NCI-H510A (cell line): ENCODE measurements around the gene BUD13.

ENCODE experiments used
- DNase-seq: peaks from one replicate; lab custom pipeline; 2025; lab: John Stamatoyannopoulos, UW

The BUD13 gene

DNA sequence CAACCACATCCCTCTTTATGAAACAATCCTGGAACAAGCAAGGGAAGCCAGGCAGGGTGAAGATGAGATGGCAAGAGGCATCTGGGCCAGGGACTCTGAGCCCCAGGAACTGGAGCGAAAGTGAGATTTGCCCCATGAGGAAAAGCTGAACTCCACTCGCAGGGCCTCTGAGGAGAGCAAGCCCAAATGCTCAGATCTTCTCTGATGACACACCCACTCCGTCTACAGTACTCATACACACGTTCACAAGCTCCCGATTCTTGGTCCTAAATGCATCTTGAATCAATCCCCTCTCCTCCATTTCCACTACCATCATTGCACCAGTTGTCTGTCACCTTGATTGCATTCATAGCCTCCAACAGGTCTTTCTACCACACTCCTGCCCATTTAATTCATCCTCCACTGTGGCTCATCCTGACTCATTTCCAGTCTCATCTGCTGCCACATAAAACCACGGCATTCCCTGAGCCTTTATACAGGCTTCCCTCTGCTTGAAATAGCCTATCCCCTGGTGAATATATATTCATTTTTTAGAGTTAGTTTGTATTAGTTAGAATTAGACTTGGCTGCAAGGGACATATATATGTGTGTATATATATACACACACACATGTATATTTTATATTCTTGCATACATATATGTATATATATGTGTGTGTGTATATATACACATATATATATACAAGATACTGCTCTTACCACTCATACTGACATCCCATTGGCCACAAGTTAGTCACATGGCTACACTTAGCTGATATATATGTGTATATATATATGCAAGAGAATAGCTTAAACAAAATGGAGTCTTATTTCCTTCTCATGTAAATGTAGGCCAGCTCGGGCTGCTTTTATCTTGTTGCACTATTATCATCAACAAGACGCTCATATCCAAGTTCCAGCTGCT lies 20.3 kb upstream of the BUD13 start:
- no peak for DNase-seq

- DNase-seq, result no peak
Measured at GRCh38 chr11:116792144-116792868, 19.5 kb upstream of the BUD13 start.

DNA sequence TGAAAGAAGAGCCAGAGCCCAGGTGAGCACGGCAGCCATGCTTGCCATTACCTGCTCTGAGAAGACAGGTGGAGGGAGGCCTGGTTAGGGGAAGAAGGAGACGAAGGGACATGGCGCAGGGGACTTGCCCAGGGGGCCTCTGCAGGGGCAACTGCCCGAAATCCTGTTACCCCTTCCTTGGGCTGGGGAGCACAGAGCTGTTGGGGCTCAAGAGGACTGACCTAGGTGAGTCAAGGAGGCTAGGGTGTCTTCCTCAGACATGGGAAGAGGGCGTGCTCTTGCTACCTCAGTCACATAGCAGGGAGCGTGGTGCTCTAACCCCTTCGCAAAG lies 19.0 kb upstream of the BUD13 start, which contains the start of gene APOA5:
TSS of gene APOA5 (minus strand) at position 67 of the 331 bp plus-strand sequence. CDS start at position 48, 19 bp downstream.
- no peak for DNase-seq

GRCh38 chr11:116791002-116791812 lies 18.4 kb upstream of the BUD13 start:
- peak; percentile 12 for DNase-seq

DNA sequence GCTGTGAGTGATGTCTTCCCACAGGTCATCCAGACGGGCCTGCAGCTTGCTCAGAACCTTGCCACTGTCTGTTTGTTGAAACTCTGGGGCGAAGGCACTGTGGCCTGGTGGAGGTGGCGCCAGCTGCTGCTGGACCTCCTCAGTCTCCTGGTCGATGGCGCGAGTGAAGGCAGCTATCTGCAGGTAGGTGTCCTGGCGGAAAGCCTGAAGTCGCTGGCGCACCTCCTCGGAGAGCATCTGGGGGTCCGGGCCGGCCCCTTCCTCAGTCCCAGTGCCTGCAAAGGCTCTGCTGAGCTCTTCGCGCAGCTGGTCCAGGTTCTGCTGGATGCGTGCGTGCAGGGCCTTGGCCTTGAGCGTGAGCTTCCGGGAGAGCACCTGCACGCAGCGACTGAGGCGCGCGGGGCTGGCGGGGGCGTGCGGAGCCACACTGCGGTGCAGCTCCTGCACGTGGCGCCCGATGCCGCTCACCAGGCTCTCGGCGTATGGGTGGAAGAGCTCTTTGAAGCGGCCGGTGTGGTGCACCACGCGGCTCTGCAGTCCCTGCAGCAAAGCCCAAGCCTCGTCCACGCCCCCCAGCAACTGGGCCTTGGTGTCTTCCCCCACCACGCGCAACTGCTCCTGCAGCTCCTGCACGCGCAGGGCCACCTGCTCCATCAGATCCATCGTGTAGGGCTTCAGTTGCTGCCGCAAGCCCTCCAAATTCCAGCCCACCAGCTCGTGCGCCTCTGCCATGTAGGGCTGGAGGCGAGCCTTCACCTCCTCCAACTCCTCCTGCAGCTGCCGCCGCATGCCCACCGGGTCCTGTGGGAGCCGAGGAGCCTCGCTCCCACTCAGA lies 17.6 kb upstream of the BUD13 start:
- no peak for DNase-seq

- DNase-seq, result no peak
Measured at GRCh38 chr11:116788975-116789374, 16.2 kb upstream of the BUD13 start.

DNA sequence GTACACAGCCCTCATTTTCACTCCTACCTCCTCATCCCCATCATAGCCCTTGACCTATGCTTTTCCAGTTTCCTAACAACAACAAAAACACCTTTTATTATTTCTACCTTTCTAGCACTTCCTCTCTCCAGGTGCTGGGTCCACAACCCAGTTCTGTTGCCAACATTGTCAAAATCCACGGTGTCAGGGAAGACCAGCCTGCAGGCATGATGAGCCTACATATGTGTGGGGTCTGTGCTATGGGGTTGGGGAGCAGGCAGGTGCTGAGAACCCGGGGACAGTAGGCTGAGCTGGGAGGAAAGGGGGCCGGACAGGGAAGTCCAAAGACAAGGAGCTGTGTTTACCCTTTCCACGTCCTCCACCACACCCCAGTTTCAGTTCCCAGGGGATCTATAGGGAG lies 15.7 kb upstream of the BUD13 start:
- no peak for DNase-seq

- DNase-seq, result peak; percentile 39
Measured at GRCh38 chr11:116787786-116788486, 15.1 kb upstream of the BUD13 start, which contains the start of gene ZPR1. Gene ZPR1 (minus strand): TSS chr11:116788023. CDS start chr11:116787990, 33 bp downstream.

DNA sequence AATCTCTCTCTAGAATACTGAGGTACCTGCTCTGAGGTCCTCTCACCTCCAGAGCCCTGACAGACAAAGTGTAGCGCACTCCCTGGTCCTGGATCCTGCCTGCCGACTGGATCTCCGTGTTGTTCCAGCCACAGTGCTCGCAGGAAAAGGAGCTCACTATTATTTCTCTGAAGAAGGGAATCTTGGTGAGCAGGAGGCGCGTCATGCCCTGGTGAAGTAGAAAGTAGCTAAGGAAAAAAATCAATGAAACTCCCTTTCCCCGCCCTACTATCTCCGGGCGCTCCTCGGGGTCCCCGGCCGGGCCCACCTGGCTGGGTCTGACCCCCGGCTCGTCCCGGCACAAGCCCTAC lies 14.6 kb upstream of the BUD13 start:
- no peak for DNase-seq

DNA sequence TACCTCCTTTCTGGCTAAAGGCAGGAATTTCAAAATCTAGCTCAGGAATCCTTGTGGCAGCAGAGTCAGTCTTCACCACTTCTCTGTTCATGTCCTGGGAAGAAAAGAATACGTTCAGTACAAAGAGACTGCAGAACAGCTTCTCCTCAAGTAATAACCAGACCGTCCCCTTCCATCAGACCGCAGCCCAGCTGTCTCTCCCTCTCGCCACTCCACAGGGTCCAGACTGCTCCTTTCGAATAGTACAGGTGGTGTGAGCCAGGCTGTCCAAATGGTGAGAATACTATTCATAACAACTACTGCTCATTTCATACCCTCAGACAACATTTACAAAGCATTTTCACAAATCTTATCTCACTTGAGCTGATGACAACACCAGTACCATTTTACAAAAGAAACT lies 14.2 kb upstream of the BUD13 start:
- no peak for DNase-seq

GRCh38 chr11:116786326-116786725 lies 13.5 kb upstream of the BUD13 start:
- no peak for DNase-seq

- no peak for DNase-seq
Measured at GRCh38 chr11:116782728-116783127, 9.9 kb upstream of the BUD13 start.

DNA sequence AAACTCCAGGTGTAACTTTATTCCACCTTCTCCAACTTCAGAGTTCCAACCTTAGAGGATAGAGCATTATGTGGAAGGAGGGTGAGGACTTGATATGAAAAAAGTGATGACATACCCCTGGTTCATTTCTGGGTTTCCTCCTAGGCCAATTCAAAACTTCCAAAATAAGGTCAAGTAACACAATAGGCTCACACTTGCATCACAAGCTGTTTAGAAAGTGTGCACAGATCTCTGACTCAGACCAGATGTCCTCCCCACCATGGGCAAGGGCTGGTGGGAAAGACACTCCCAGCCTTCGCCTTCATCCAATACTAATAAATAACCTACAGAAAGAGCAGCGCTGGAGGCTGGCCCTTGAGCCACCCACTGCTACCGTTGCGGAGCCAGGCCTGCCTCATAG lies 5.8 kb upstream of the BUD13 start:
- DNase-seq, result no peak

- no peak for DNase-seq
Measured at GRCh38 chr11:116777056-116777455, 4.3 kb upstream of the BUD13 start.

- DNase-seq, result no peak
Measured at GRCh38 chr11:116776522-116776984, 3.8 kb upstream of the BUD13 start.

DNA sequence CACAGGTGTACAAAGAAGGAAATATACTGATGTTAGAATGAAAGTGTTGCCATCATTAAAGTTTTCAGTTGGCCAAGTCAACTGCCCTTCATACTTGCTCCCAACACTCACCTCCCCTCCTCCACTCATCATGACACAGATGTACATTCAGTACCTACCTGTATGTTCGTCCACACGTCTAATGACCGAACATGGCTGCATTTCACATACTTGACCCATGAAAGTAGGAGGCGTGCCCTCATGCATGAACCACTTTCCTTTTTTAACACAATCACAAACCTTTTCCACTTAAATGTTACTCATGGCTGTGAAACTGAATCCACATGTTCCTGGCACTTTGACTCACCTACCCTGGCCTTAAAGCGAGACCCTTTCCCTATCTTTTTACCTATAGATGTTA lies 3.2 kb upstream of the BUD13 start:
- no peak for DNase-seq

GRCh38 chr11:116774661-116775060 lies 1.9 kb upstream of the BUD13 start:
- DNase-seq, result no peak

- DNase-seq, result no peak
Measured at GRCh38 chr11:116773203-116774097, 663 bp upstream of the BUD13 start.

- DNase-seq, result no peak
Measured at GRCh38 chr11:116771935-116772334, 852 bp downstream of the BUD13 start.

DNA sequence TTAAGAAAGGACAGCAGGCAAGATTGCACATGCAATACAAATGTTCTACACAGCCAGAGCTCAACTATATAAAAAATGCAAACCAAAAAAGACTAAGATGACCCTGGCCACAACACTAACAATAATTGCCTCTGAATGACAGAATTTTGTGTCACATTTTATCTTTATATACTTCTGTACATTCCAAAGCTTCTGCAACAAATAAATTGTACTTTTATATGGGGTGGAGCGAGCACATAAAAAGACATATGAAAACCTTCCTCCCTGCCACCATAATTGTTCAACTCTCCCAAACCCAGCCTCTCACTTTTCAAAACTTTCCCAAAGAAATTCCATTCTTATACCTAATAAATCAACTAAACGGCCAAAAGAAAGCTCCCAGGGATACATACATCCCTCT lies 10.7 kb downstream of the BUD13 start:
- DNase-seq, result no peak
